GM23248 (cell line): Measurements from ENCODE around the gene SH3RF3. TPM values are rescaled to one million over a fixed set of nuclear protein-coding genes. Genes with fewer than 3 reads are reported as not detected.
A peak's percentile ranks its signal among the peaks of the same experiment; 100 is the strongest.

Experiments used
- DNase-seq: peaks from one replicate; pipeline ENCODE4 v3.0.0-alpha.2; 2015
- H2AFZ ChIP-seq: fragments of 200-600 bp; sonication (generic); 2 replicates; pipeline ENCODE4 v1.6.1; 2016; ENCODE audit warnings: antibody characterized with exemption
- H3F3A ChIP-seq: fragments of 200-600 bp; sonication (generic); 2 replicates; pipeline ENCODE4 v1.6.1; 2016; ENCODE audit warnings: mild to moderate bottlenecking, antibody characterized with exemption, mixed run types; ENCODE audit not compliant: insufficient read depth
- H3K27ac ChIP-seq: fragments of 200-600 bp; sonication (generic); 2 replicates; pipeline ENCODE4 v1.5.1; 2016; ENCODE audit warnings: mild to moderate bottlenecking
- H3K27me3 ChIP-seq: fragments of 200-600 bp; sonication (generic); replicated peaks from 2 replicates; pipeline ENCODE4 v1.6.1; 2016; ENCODE audit warnings: mild to moderate bottlenecking; ENCODE audit not compliant: insufficient read depth
- H3K36me3 ChIP-seq: fragments of 200-600 bp; sonication (generic); 2 replicates; pipeline ENCODE4 v1.6.1; 2016; ENCODE audit warnings: low read depth, mild to moderate bottlenecking
- H3K4me1 ChIP-seq: fragments of 200-600 bp; sonication (generic); 2 replicates; pipeline ENCODE4 v1.6.1; 2016; ENCODE audit warnings: mild to moderate bottlenecking; ENCODE audit not compliant: insufficient read depth
- H3K4me2 ChIP-seq: fragments of 200-600 bp; sonication (generic); one replicate; pipeline ENCODE4 v1.6.1; 2016; ENCODE audit warnings: mild to moderate bottlenecking; ENCODE audit not compliant: unreplicated experiment
- H3K4me3 ChIP-seq: fragments of 200-600 bp; sonication (generic); 2 replicates; pipeline ENCODE4 v1.5.1; 2016; ENCODE audit warnings: mild to moderate bottlenecking
- H3K79me2 ChIP-seq: fragments of 200-600 bp; sonication (generic); 2 replicates; pipeline ENCODE4 v1.6.1; 2016; ENCODE audit warnings: mild to moderate bottlenecking; ENCODE audit not compliant: insufficient read depth
- H3K9ac ChIP-seq: fragments of 200-600 bp; sonication (generic); 2 replicates; pipeline ENCODE4 v1.6.1; 2016; ENCODE audit warnings: mild to moderate bottlenecking
- H3K9me2 ChIP-seq: fragments of 200-600 bp; sonication (generic); 2 replicates; pipeline ENCODE4 v1.6.1; 2016; ENCODE audit warnings: mixed run types, mild to moderate bottlenecking, moderate library complexity; ENCODE audit not compliant: insufficient read depth
- H3K9me3 ChIP-seq: fragments of 200-600 bp; sonication (generic); one replicate; pipeline ENCODE4 v1.6.1; 2017; ENCODE audit warnings: low read depth
- H4K20me1 ChIP-seq: fragments of 200-600 bp; sonication (generic); 2 replicates; pipeline ENCODE4 v1.6.0; 2016; ENCODE audit not compliant: insufficient read depth
- EZH2 ChIP-seq: fragments of 200-600 bp; sonication (generic); IDR thresholded peaks from 2 replicates; pipeline ENCODE4 v1.6.1; 2018; ENCODE audit warnings: antibody characterized with exemption, mild to moderate bottlenecking; ENCODE audit not compliant: insufficient read depth, poor library complexity, severe bottlenecking
- EZH2phosphoT487 ChIP-seq: fragments of 200-600 bp; sonication (generic); IDR thresholded peaks from 2 replicates; pipeline ENCODE4 v1.6.1; 2018; ENCODE audit warnings: antibody characterized with exemption, moderate library complexity, mild to moderate bottlenecking, low read depth; ENCODE audit not compliant: insufficient read depth
- WGBS, 2 experiments: methylation state at CpG; one replicate each; pipeline ENCODE4 v1.1.6; 2015 to 2017; ENCODE audit warnings: low lambda C conversion rate in 2 of 2, low coverage in 1 of 2; ENCODE audit errors: missing lambda C conversion rate in 2 of 2; 5-methylcytosine and 5-hydroxymethylcytosine counted together
- in situ Hi-C: fragments of 300-500 bp; cut with MboI; formaldehyde crosslinking; loops from 2 replicates; pipeline ENCODE4 v1.15.0; 2020
- polyA plus RNA-seq: library from polyadenylated mRNA; unstranded; fragments of >200 nt; fragmentation: Nextera tagmentation; extraction: Ambion mirVana; gene quantifications from 2 replicates; pipeline ENCODE4 v1.2.1, GENCODE V29; 2016
- total RNA-seq: library from RNA; depleted of rRNA; stranded (reverse); fragments of >200 nt; shearing (Covaris generic); gene quantifications from 2 replicates; pipeline ENCODE4 v1.2.3, GENCODE V29; 2014

SH3RF3 gene
- total and polyA plus RNA-seq, 2 experiments from 2014 or later: 1.5 to 5.2 TPM

GRCh38 chr2:109164739-109165221, 35.8 kb downstream of the SH3RF3 start:
- Histone ChIP-seq H3K4me1 (peaks cover 48% of the 10 kb centered on the region), H3K9ac (peak overlapping the region; percentile 16; the same call in 1 of the 2 replicates), H3K79me2 (peaks cover 36% of the 10 kb centered on the region; the same call in 1 of the 2 replicates), H3K9me2 (no peaks in the 10 kb centered on the region), H3K36me3 (no peaks in the 10 kb centered on the region), H3K27me3 (no peaks in the 10 kb centered on the region), H3K4me2 (peak overlapping the region; percentile 59), H3K9me3 (no peaks in the 10 kb centered on the region), H3K4me3 (no peak overlapping the region), H3K27ac (peak overlapping the region; percentile 85), H2AFZ (no peak overlapping the region), H3F3A (peaks cover 51% of the 10 kb centered on the region), H4K20me1 (no peaks in the 10 kb centered on the region)
- WGBS, 2 experiments: 1 to 2% methylated on average over 3 of the region's 3 CpGs
- TF ChIP-seq EZH2 (no peak), EZH2phosphoT487 (no peak)
- in situ Hi-C loops: no loop called here
- peak; percentile 74 for DNase-seq

- WGBS, 2 experiments: 39 to 44% methylated on average over 2 of the region's 2 CpGs
- no peak for TF ChIP-seq EZH2
- TF ChIP-seq EZH2phosphoT487: no peak
- in situ Hi-C loops: no loop called here
- Histone ChIP-seq H3K79me2 (peaks cover 37% of the 10 kb centered on the region), H3K9me3 (no peaks in the 10 kb centered on the region), H3K9ac (peak overlapping the region; percentile 50), H4K20me1 (no peaks in the 10 kb centered on the region), H3K4me3 (peak overlapping the region; percentile 49), H3K9me2 (no peaks in the 10 kb centered on the region), H3K4me1 (peaks cover 56% of the 10 kb centered on the region), H3K4me2 (peak overlapping the region; percentile 73), H2AFZ (no peak overlapping the region), H3K27me3 (no peaks in the 10 kb centered on the region), H3K36me3 (no peaks in the 10 kb centered on the region), H3F3A (peaks cover 57% of the 10 kb centered on the region), H3K27ac (peak overlapping the region; percentile 85)
- DNase-seq: peak; percentile 94
Measured at GRCh38 chr2:109166811-109167210, 37.8 kb downstream of the SH3RF3 start.

- Histone ChIP-seq H2AFZ (no peak overlapping the region), H3K27ac (no peak overlapping the region), H3K9me3 (no peaks in the 10 kb centered on the region), H3K79me2 (peaks cover 30% of the 10 kb centered on the region), H3K27me3 (no peaks in the 10 kb centered on the region), H3K9me2 (no peaks in the 10 kb centered on the region), H3K4me3 (no peak overlapping the region), H4K20me1 (no peaks in the 10 kb centered on the region), H3K4me2 (no peak overlapping the region), H3F3A (peaks cover 61% of the 10 kb centered on the region), H3K9ac (no peak overlapping the region), H3K36me3 (no peaks in the 10 kb centered on the region), H3K4me1 (peaks cover 68% of the 10 kb centered on the region)
- 91 to 98% methylated on average over 2 of the region's 2 CpGs for WGBS, 2 experiments
- no peak for TF ChIP-seq EZH2phosphoT487
- TF ChIP-seq EZH2: no peak
- in situ Hi-C loops: no loop called here
- DNase-seq: peak; percentile 13
Measured at GRCh38 chr2:109168086-109168485, 39.1 kb downstream of the SH3RF3 start.

- no peak overlapping the region for H3K9ac ChIP-seq
- no peak overlapping the region for H3K27ac ChIP-seq
- H3F3A ChIP-seq: peaks cover 64% of the 10 kb centered on the region
- 97 to 98% methylated on average over 2 of the region's 2 CpGs for WGBS, 2 experiments
- no peak overlapping the region for H3K4me2 ChIP-seq
- no peak for TF ChIP-seq EZH2
- TF ChIP-seq EZH2phosphoT487: no peak
- peaks cover 30% of the 10 kb centered on the region for H3K79me2 ChIP-seq
- no peaks in the 10 kb centered on the region for H4K20me1 ChIP-seq
- no peaks in the 10 kb centered on the region for H3K9me2 ChIP-seq
- H3K4me3 ChIP-seq: no peak overlapping the region
- H3K36me3 ChIP-seq: no peaks in the 10 kb centered on the region
- H3K27me3 ChIP-seq: no peaks in the 10 kb centered on the region
- H3K4me1 ChIP-seq: peaks cover 74% of the 10 kb centered on the region
- in situ Hi-C loops: no loop called here
- no peak overlapping the region for H2AFZ ChIP-seq
- DNase-seq: no peak
- no peaks in the 10 kb centered on the region for H3K9me3 ChIP-seq
Measured at GRCh38 chr2:109168716-109169115, 39.7 kb downstream of the SH3RF3 start.
